Activated CD4-positive, alpha-beta T cell treated with anti-CD3 and anti-CD28 coated beads, Interleukin-2, amount 10 ng/mL, durations not matched to agents 24 days and 14 days (primary cell): ENCODE data around the gene SLC6A7. TPM values are rescaled to one million over a fixed set of nuclear protein-coding genes. Genes with fewer than 3 reads are reported as not detected.
"Not testable (repeated sequence)": the region's sequence is repeated elsewhere in the genome, so short reads cannot be mapped to it uniquely, and the experiment has no call there.

Experiments used
- DNase-seq: peaks from one replicate; pipeline ENCODE4 v3.0.0; 2022
- H3K27ac Mint-ChIP-seq: one replicate; pipeline ENCODE4 v1.8.0; 2022; ENCODE audit warnings: mild to moderate bottlenecking, mixed read lengths
- H3K27me3 Mint-ChIP-seq: one replicate; pipeline ENCODE4 v1.8.0; 2022; ENCODE audit warnings: mixed read lengths
- H3K36me3 Mint-ChIP-seq: one replicate; pipeline ENCODE4 v1.8.0; 2022; ENCODE audit warnings: low read depth, mild to moderate bottlenecking, mixed read lengths
- H3K4me1 Mint-ChIP-seq: one replicate; pipeline ENCODE4 v1.8.0; 2021; ENCODE audit warnings: mixed read lengths
- H3K4me3 Mint-ChIP-seq: one replicate; pipeline ENCODE4 v1.8.0; 2022; ENCODE audit warnings: mild to moderate bottlenecking, moderate library complexity, mixed read lengths
- H3K9me3 Mint-ChIP-seq: one replicate; pipeline ENCODE4 v1.8.0; 2021; ENCODE audit warnings: mixed read lengths
- intact Hi-C: fragments of 100-400 bp; cut with micrococcal nuclease; formaldehyde crosslinking; loops from one replicate; pipeline ENCODE4 v1.15.1; 2023
- total RNA-seq: library from RNA; stranded (reverse); gene quantifications from 2 replicates; pipeline ENCODE4 v1.2.3, GENCODE V29; 2022

SLC6A7 gene
- total RNA-seq, 1 donor from 2014 or later = not detected

DNA sequence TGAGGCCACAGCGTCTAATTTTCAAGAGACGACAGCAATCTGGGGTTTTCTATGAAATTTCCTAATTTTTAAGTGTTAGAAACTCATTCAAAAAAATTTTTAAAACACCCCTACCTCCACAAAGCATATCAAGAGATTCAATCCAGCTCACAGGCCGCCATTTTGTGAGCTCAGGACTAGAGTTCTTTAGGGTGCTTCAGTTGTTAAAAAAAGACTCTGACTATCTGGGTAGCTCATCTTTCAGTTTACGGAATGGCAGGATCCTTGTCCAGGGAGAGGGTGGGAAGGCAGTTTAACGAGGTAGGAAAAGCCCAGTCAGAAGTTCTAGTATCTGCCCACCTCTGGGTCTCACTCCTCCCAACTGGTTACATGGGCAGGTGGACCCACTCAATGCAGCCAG, 56.6 kb downstream of the SLC6A7 start:
- intact Hi-C loops = no loop called here
- no peaks in the 10 kb centered on the region for H3K4me1 Mint-ChIP-seq
- H3K9me3 Mint-ChIP-seq = no peaks in the 10 kb centered on the region
- H3K27ac Mint-ChIP-seq = no peak overlapping the region
- H3K4me3 Mint-ChIP-seq = no peak overlapping the region
- no peaks in the 10 kb centered on the region for H3K36me3 Mint-ChIP-seq
- no peaks in the 10 kb centered on the region for H3K27me3 Mint-ChIP-seq
- no peak for DNase-seq

DNA sequence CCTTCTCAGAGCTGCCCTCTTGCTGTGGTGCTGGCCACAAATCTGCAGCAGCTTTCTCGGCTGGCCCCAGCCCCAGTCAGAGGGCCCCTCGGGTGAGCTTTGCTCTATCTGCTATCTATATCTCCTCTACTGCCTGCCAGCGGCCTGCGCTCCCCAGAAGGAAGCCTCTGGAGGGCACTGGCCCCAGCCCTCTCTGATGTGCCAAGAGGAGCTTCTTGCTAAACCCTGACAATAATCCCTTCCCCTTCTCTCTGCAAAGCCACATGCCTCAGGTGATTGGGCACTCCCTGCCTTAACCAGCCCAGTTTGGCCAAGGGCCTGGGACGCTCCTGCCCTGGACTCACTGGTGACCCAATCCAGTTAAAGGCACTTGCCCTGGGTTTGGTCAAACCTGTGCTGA, 57.0 kb downstream of the SLC6A7 start:
- no peaks in the 10 kb centered on the region for H3K4me1 Mint-ChIP-seq
- DNase-seq = no peak
- H3K9me3 Mint-ChIP-seq = no peaks in the 10 kb centered on the region
- no peaks in the 10 kb centered on the region for H3K36me3 Mint-ChIP-seq
- intact Hi-C loops = no loop called here
- H3K4me3 Mint-ChIP-seq = no peak overlapping the region
- H3K27me3 Mint-ChIP-seq = no peaks in the 10 kb centered on the region
- no peak overlapping the region for H3K27ac Mint-ChIP-seq

DNA sequence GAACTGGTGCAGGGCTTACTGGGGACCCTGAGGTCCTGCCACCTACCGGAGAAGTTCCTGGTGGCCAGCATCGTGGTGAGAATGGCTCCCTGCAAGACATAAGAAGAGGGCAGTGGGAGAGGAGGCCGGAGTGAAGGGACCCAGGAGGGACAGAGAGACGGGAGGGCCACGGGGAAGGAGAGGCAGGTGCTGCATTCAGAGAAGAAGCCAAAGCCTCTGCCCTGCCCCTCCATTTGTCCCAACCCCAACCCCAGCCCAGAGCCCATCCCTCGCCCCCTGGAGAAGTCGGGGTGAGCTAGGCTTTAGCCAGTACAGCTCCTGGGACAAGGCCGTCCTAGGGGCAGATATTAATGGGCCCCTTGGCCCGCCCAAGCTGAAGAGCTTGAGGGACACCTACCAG, 57.9 kb downstream of the SLC6A7 start:
- no peak for DNase-seq
- Mint-ChIP-seq H3K9me3 (no peaks in the 10 kb centered on the region), H3K27ac (no peak overlapping the region), H3K36me3 (no peaks in the 10 kb centered on the region), H3K27me3 (no peaks in the 10 kb centered on the region), H3K4me3 (no peak overlapping the region), H3K4me1 (no peaks in the 10 kb centered on the region)
- intact Hi-C loops = no loop called here

DNA sequence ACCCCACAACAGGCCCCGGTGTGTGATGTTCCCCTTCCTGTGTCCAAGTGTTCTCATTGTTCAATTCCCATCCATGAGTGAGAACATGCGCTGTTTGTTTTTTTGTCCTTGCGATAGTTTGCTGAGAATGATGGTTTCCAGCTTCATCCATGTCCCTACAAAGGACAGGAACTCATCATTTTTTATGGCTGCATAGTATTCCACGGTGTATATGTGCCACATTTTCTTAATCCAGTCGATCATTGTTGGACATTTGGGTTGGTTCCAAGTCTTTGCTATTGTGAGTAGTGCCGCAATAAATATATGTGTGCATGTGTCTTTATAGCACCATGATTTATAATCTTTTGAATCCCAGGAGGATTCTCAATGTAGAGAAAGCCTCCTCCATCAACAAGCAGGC, 58.6 kb downstream of the SLC6A7 start:
- intact Hi-C loops, H3K4me3 Mint-ChIP-seq, H3K27ac Mint-ChIP-seq, H3K9me3 Mint-ChIP-seq, H3K4me1 Mint-ChIP-seq, H3K27me3 Mint-ChIP-seq, H3K36me3 Mint-ChIP-seq, DNase-seq: not testable (repeated sequence)

DNA sequence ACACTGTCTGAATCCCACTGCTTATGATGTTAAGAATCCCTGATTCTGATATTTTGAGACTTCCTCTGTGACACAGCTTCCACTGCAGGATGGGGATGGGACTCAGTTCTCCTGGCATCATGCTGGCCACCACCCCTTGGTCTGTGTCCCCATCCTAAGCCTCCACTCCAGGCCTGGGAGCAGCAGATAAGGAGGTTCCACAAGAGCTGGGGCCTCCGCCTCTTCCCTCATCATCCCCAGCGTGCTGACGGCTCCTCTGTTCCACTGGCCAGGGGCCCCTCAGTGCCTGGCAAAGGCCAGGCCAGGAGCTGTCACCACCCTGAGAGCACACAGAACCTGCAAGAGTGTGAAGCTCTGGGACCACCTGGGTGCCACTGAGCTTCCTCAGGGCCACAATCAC, 59.1 kb downstream of the SLC6A7 start:
- no peak overlapping the region for H3K4me3 Mint-ChIP-seq
- H3K27me3 Mint-ChIP-seq = no peaks in the 10 kb centered on the region
- no peaks in the 10 kb centered on the region for H3K9me3 Mint-ChIP-seq
- H3K36me3 Mint-ChIP-seq = no peaks in the 10 kb centered on the region
- DNase-seq = no peak
- H3K4me1 Mint-ChIP-seq = no peaks in the 10 kb centered on the region
- no peak overlapping the region for H3K27ac Mint-ChIP-seq
- intact Hi-C loops = no loop called here

DNA sequence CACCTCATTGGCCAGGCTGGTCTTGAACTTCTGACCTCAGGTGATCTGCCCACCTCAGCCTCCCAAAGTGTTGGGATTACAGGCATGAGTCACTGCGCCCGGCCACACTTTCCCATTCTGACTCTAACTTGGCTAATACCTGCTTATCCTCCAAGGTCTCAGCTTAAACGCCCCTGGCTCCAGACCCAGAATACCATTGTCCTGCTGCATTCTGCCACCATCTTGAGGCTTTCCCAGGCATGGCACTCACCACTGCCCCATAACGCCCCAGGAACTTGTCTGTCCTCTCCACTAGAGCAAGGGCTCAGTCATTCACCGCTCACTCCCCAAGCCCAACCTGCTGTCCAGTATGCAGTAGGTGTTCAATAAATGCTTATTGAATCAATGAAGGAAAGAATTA, 59.9 kb downstream of the SLC6A7 start:
- Mint-ChIP-seq H3K27ac (no peak overlapping the region), H3K9me3 (no peaks in the 10 kb centered on the region), H3K36me3 (no peaks in the 10 kb centered on the region), H3K4me3 (no peak overlapping the region), H3K4me1 (no peaks in the 10 kb centered on the region), H3K27me3 (no peaks in the 10 kb centered on the region)
- intact Hi-C loops = no loop called here
- DNase-seq = no peak

DNA sequence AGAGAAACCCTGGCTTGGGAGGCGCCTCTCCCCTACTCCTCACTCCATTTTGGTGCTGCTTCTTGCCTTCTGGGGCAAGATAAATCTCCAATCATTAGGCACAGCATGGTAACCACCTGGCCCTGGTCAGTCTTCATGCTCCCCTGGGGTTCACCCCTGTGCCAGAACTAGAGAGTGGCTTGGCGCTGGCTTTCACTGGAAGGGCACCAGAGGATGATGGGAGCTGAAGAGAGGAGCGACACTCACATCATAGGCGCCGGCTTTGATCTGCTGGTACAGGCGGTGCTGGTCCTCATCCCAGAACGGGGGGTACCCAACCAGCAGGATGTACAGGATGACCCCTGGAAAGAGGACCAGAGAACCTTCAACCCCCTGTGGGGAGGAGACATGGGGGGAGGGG, 61.6 kb downstream of the SLC6A7 start:
- no peak overlapping the region for H3K4me3 Mint-ChIP-seq
- DNase-seq = no peak
- H3K4me1 Mint-ChIP-seq = no peaks in the 10 kb centered on the region
- intact Hi-C loops = no loop called here
- no peaks in the 10 kb centered on the region for H3K9me3 Mint-ChIP-seq
- H3K27ac Mint-ChIP-seq = no peak overlapping the region
- H3K27me3 Mint-ChIP-seq = no peaks in the 10 kb centered on the region
- H3K36me3 Mint-ChIP-seq = no peaks in the 10 kb centered on the region

DNA sequence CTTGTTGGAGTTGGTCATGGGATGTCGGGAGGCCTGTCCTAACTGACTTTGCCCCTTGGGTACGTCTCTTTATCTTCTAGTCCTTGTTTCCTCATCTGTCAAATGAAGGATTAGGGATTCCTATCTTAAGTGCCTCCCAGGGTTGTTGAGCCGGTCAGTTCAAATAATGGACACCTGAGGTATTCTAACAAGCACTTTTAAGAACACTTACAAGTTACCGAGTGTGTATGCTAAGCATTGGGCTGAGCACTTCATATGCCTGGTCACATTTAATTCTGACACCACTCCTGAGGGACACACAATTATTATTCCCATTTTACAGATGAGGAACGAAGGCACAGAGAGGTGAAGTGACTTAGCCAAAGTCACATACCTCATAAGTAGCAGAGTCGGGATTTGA, 62.6 kb downstream of the SLC6A7 start:
- intact Hi-C loops = no loop called here
- no peaks in the 10 kb centered on the region for H3K36me3 Mint-ChIP-seq
- H3K9me3 Mint-ChIP-seq = no peaks in the 10 kb centered on the region
- DNase-seq = no peak
- no peak overlapping the region for H3K27ac Mint-ChIP-seq
- H3K27me3 Mint-ChIP-seq = no peaks in the 10 kb centered on the region
- no peaks in the 10 kb centered on the region for H3K4me1 Mint-ChIP-seq
- H3K4me3 Mint-ChIP-seq = no peak overlapping the region

DNA sequence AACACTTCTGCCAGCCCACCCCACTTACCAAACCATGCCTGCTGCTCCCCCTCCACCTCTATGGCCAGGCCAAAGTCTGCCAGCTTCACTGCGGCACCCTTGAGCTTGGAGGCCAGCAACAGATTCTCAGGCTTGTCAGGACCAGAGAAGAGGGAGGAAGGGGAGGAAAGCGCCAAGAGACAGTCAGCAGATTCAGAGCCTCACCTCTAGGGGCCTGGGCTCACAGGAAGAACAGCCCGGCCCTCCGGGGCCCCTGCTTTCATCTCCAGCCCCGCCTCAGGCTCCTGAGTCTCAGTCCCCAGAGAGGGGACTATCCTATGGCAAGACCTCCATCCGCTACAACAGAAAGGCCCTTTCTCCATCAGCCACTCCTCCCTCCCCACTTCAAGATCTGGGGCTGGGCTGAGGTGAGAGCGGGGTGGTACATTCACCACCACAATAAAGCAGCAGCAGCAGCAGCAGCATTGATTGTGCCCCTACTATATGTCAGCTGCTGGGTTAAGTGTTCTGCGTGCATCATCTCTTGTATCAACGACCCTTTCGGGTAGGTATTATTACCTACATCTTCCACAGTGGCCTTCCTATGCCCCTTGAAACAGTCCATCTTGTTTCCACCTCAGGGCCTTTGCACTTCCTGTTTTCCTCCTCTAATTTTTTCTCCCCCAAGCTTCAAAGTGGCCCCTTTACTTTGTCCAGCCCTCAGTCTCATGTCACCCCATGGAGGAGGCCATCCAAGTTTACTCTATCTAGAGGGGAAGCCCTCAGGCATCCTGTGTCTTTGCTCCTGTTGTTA, 63.8 kb downstream of the SLC6A7 start:
- Mint-ChIP-seq H3K27me3 (no peaks in the 10 kb centered on the region), H3K9me3 (no peaks in the 10 kb centered on the region), H3K36me3 (no peaks in the 10 kb centered on the region), H3K27ac (no peak overlapping the region), H3K4me1 (no peaks in the 10 kb centered on the region), H3K4me3 (no peak overlapping the region)
- no peak for DNase-seq
- intact Hi-C loops = no loop called here

DNA sequence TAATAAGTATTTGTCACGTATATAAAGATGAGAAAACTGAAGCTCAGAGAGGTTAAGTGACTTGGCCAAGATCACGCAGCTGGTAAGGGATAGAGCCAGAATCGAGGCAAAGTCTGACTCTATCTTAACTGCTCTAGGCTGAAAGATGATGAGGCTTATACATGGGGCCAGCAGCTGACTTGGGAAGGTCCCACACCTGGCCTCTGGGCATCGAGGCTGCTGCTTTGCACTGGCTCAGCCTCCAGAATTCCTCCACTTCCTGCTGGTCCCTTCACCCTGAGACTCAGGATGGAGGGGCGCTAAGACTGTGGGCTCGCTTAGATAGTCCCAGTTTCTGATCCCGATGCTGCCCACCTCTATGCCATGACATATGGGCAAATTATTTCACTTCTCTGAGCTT, 64.5 kb downstream of the SLC6A7 start:
- no peaks in the 10 kb centered on the region for H3K36me3 Mint-ChIP-seq
- no peaks in the 10 kb centered on the region for H3K4me1 Mint-ChIP-seq
- intact Hi-C loops = no loop called here
- no peaks in the 10 kb centered on the region for H3K27me3 Mint-ChIP-seq
- H3K27ac Mint-ChIP-seq = no peak overlapping the region
- H3K4me3 Mint-ChIP-seq = no peak overlapping the region
- no peaks in the 10 kb centered on the region for H3K9me3 Mint-ChIP-seq
- no peak for DNase-seq

DNA sequence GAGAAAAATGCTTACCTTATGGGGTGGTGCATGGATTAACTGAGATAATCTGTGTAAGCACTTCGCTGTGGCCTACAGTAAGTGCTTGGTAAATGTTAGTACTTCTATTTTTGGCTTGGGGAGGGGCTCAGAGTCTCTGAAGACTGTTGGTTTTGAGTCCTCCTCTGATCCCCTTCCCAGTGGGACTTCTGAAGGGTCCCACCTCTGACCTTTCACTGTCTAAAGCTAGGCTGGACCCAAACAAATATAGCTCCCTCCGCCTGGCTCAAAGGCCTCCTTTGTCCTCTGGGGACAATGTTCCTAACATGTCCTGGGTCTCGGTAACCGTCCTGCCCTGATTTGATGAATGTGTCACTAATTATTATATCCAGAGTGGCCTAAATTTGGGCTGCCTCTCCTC, 64.9 kb downstream of the SLC6A7 start:
- Mint-ChIP-seq H3K27ac (no peak overlapping the region), H3K4me3 (no peak overlapping the region), H3K27me3 (no peaks in the 10 kb centered on the region), H3K36me3 (no peaks in the 10 kb centered on the region), H3K9me3 (no peaks in the 10 kb centered on the region), H3K4me1 (no peaks in the 10 kb centered on the region)
- no peak for DNase-seq
- intact Hi-C loops = no loop called here

DNA sequence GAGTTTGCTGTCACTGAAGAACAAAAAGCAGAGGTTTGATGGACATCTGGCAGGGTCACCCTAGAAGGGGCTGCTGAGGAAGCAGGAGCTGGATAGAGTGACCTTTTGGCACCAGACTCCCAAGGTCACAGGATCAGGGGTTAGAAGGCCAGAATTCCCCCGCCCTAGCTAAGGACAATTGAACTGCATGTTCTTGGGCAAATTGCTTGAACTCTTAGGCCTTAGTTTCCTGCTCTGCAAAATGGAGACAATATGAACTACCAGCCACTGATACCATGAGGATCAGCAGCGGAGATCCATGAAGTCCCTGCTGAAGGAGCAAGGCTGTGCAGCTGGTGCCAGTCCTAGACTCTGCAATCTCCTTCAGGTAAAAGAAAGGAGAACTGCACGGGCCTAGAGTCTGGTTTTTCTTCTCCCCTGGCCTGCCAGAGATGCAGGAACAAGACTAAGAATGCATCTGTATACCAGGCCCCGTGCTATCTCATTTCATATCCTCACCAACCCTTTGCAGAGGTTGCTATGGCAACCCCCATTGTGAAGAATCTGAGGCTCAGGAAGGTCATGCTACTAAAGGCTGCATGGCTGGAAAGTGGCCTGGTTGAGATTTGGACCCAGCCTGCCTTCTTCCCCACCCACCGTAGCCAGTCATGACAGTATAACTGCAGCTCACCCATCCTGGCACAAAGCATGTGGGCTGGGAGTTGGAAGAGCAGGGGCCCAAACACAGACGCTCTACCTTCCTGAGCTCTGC, 66.0 kb downstream of the SLC6A7 start:
- intact Hi-C loops = no loop called here
- H3K4me1 Mint-ChIP-seq = no peaks in the 10 kb centered on the region
- no peak for DNase-seq
- no peak overlapping the region for H3K27ac Mint-ChIP-seq
- no peaks in the 10 kb centered on the region for H3K9me3 Mint-ChIP-seq
- no peak overlapping the region for H3K4me3 Mint-ChIP-seq
- H3K36me3 Mint-ChIP-seq = no peaks in the 10 kb centered on the region
- H3K27me3 Mint-ChIP-seq = no peaks in the 10 kb centered on the region

DNA sequence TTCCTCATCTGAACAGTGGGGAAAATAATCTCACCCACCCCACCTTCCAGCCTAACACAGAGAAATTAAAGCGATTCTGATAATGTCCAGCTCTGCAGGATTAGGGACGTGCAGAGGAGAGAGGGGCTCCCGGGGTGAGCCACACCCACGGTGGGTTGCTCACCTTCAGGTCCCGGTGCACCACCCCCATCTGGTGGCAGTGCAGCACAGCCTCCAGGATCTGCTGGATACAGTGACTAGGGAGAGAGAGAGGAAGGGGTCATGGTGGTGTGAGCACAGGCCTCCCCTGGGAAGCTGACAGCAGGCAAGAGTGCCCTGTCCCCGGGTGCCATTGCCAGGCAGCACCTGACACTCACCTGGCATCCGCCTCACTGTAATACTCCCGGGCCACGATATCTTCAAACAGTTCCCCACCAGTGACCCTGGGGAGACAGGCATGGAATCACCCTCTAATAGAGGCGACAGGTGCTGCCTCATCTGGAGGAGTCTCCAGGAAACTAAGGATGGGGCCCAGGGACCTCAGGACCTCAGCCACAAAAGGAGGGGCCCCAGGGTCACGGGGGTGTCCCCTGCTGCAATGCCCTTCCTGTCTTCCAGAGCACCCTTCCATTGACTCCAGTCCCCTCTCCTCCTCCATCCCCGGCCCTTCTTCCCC, 66.7 kb downstream of the SLC6A7 start:
- H3K9me3 Mint-ChIP-seq = no peaks in the 10 kb centered on the region
- intact Hi-C loops = no loop called here
- H3K4me3 Mint-ChIP-seq = no peak overlapping the region
- no peaks in the 10 kb centered on the region for H3K36me3 Mint-ChIP-seq
- H3K4me1 Mint-ChIP-seq = no peaks in the 10 kb centered on the region
- H3K27me3 Mint-ChIP-seq = no peaks in the 10 kb centered on the region
- no peak for DNase-seq
- no peak overlapping the region for H3K27ac Mint-ChIP-seq

DNA sequence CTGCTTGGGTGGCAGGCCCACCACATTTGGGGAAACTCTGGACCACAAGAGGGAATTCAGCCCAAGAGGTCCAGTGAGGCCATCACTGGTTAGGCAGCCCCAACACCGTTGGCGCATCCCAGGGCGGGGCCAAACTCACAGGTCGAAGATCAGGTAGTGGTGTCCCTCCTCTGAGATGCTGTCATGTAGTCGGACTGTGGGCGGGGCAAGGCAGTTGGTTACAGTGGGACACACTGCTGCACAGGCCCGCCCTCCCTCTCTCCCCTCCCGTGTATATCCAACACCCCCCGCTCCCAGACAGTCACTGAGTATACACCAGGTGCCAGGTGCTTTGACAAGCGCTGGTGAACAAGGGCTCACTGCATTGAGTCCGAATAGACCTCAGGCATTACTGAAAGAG, 67.6 kb downstream of the SLC6A7 start:
- no peak overlapping the region for H3K27ac Mint-ChIP-seq
- DNase-seq = no peak

More for the DNA sequence above, 67.6 kb downstream of the SLC6A7 start:
- Mint-ChIP-seq H3K9me3 (no peaks in the 10 kb centered on the region), H3K27me3 (no peaks in the 10 kb centered on the region), H3K4me3 (no peak overlapping the region), H3K4me1 (no peaks in the 10 kb centered on the region), H3K36me3 (no peaks in the 10 kb centered on the region)
- intact Hi-C loops = no loop called here
